ENCODE measurements around the gene TBCEL. TPM values are rescaled to one million over a fixed set of nuclear protein-coding genes. Genes with fewer than 3 reads are reported as not detected.

The TBCEL gene
- total RNA-seq, 1 donor from 2014 or later, result 17.9 TPM

DNA sequence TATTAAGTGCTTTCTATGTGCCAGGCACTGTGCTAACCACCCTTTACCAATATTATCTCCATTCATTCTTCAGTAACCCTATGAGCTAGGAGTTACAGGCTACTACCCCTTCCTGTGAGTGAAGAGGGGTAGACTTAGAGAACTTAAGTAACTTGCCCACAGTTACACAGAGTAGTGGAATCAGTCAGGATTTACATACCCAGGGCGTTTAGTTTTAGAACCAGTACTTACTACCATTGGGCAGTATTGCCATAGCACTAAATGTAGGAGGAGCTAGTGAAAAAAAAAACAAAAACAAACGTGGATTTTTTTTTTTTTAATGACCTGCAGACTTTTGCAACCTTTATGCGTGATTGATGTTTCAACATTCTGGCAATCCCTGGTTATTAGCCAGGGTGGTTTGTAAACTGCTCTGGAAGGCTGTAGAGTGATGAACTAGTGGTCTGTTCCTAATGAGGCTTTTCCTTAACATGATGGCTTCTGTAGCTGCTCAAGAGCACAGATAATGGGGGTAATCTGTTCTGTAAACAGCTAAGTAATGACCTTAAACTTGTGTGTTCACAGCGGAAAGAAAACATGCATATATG is 11.4 kb downstream of the TBCEL start:
- intact Hi-C loops (cut with micrococcal nuclease), result no loop called here
- no peaks in the 10 kb centered on the region for H3K4me1 Mint-ChIP-seq
- H3K27ac Mint-ChIP-seq, result no peak overlapping the region
- DNase-seq (no peak), ATAC-seq (ENCODE audit: low read depth) (no peak)
- POLR2A ChIA-PET, result no interaction called here
- CTCF ChIA-PET, result no interaction called here
- no peak overlapping the region for H3K4me3 Mint-ChIP-seq
- H3K27me3 Mint-ChIP-seq, result no peaks in the 10 kb centered on the region
- H3K9me3 Mint-ChIP-seq, result no peaks in the 10 kb centered on the region
- H3K36me3 Mint-ChIP-seq (ENCODE audit: low read depth), result peaks cover 3% of the 10 kb centered on the region
- TF ChIP-seq, protein P1, sequence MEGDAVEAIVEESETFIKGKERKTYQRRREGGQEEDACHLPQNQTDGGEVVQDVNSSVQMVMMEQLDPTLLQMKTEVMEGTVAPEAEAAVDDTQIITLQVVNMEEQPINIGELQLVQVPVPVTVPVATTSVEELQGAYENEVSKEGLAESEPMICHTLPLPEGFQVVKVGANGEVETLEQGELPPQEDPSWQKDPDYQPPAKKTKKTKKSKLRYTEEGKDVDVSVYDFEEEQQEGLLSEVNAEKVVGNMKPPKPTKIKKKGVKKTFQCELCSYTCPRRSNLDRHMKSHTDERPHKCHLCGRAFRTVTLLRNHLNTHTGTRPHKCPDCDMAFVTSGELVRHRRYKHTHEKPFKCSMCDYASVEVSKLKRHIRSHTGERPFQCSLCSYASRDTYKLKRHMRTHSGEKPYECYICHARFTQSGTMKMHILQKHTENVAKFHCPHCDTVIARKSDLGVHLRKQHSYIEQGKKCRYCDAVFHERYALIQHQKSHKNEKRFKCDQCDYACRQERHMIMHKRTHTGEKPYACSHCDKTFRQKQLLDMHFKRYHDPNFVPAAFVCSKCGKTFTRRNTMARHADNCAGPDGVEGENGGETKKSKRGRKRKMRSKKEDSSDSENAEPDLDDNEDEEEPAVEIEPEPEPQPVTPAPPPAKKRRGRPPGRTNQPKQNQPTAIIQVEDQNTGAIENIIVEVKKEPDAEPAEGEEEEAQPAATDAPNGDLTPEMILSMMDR (IDR thresholded peaks at IDR 0.05), result no peak

DNA sequence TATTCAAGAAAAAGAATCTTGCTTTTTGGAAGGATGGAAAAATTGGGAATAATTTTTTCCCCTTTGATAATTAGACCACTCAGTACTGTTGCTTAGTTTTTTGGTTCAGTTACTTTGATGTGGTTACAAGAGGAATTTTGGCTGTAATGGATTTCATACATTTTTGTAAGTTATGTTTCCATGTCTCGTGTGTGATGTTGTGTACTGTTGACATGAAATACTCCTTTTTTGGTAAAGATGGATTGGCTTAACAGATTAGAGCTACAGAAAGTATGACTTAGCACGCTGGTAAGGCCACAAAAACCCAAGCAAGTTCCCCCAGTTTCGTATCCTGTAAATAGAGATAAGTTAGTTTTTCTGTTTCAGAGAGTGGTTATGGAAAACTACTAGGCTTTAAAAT is 11.9 kb downstream of the TBCEL start:
- ATAC-seq (ENCODE audit: low read depth) (no peak), DNase-seq (no peak)
- H3K9me3 Mint-ChIP-seq, result no peaks in the 10 kb centered on the region
- POLR2A ChIA-PET, result no interaction called here
- CTCF ChIA-PET, result no interaction called here
- peaks cover 2% of the 10 kb centered on the region for H3K36me3 Mint-ChIP-seq (ENCODE audit: low read depth)
- H3K27ac Mint-ChIP-seq, result no peak overlapping the region
- H3K4me3 Mint-ChIP-seq, result no peak overlapping the region
- TF ChIP-seq, protein P1 (IDR thresholded peaks at IDR 0.05), result no peak
- H3K4me1 Mint-ChIP-seq, result no peaks in the 10 kb centered on the region
- H3K27me3 Mint-ChIP-seq, result no peaks in the 10 kb centered on the region
- intact Hi-C loops (cut with micrococcal nuclease), result no loop called here

GRCh38 chr11:121037016-121037415 is 13.1 kb downstream of the TBCEL start:
- H3K27me3 Mint-ChIP-seq, result no peaks in the 10 kb centered on the region
- DNase-seq, result no peak

GRCh38 chr11:121038648-121039409 is 14.9 kb downstream of the TBCEL start:
- TF ChIP-seq, protein P1 (IDR thresholded peaks at IDR 0.05), result no peak
- intact Hi-C loops (cut with micrococcal nuclease), result no loop called here
- H3K36me3 Mint-ChIP-seq (ENCODE audit: low read depth), result peaks cover 2% of the 10 kb centered on the region
- no peaks in the 10 kb centered on the region for H3K4me1 Mint-ChIP-seq
- no peak for ATAC-seq (ENCODE audit: low read depth)
- ChIA-PET CTCF (no interaction called here), POLR2A (no interaction called here)
- no peaks in the 10 kb centered on the region for H3K27me3 Mint-ChIP-seq
- no peak overlapping the region for H3K27ac Mint-ChIP-seq
- DNase-seq, result no peak
- H3K4me3 Mint-ChIP-seq, result no peak overlapping the region
- H3K9me3 Mint-ChIP-seq, result no peaks in the 10 kb centered on the region

More at GRCh38 chr11:121037016-121037415, 13.1 kb downstream of the TBCEL start:
- intact Hi-C loops (cut with micrococcal nuclease), result no loop called here
- H3K36me3 Mint-ChIP-seq (ENCODE audit: low read depth), result peaks cover 2% of the 10 kb centered on the region
- no peaks in the 10 kb centered on the region for H3K4me1 Mint-ChIP-seq
- ChIA-PET CTCF (no interaction called here), POLR2A (no interaction called here)
- H3K27ac Mint-ChIP-seq, result no peak overlapping the region
- no peak overlapping the region for H3K4me3 Mint-ChIP-seq
- no peak for ATAC-seq (ENCODE audit: low read depth)
- TF ChIP-seq, protein P1 (IDR thresholded peaks at IDR 0.05), result no peak
- H3K9me3 Mint-ChIP-seq, result no peaks in the 10 kb centered on the region

DNA sequence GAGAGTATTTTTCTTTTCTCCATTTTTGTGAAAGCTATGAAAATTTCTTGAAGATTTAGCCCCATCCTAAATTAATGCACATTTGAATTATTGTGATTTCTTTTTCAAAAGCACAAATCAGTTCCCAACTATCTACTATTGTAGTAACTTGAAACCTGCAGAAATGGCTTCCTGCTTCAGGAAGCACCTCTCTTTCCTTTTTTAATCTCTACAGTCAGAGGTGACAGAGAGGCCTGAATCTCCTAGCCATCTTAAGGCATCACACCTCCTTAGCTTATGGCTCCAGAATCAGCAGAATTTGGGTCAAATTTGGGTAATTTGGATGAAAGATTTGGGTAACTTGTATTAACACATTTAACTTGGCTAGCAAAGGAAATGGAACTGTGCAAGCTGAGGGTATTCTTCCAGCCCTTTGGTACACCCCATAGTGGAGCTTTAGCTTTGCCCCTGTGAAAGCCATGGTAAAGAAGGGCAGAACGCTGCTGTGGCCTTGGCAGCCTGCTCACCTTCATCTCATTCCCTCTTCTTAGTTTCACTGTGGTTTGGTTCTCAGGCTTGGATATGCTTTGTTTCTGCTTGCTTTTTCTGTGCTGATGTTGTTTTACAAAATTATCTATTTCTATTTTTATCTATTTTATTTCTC is 16.2 kb downstream of the TBCEL start:
- ChIA-PET POLR2A (no interaction called here), CTCF (no interaction called here)
- Mint-ChIP-seq H3K27ac (no peak overlapping the region), H3K4me3 (no peak overlapping the region), H3K36me3 (ENCODE audit: low read depth) (peaks cover 2% of the 10 kb centered on the region), H3K9me3 (no peaks in the 10 kb centered on the region), H3K27me3 (no peaks in the 10 kb centered on the region), H3K4me1 (no peaks in the 10 kb centered on the region)
- intact Hi-C loops (cut with micrococcal nuclease), result no loop called here
- ATAC-seq (ENCODE audit: low read depth), result no peak
- DNase-seq, result no peak
- TF ChIP-seq, protein P1 (IDR thresholded peaks at IDR 0.05), result no peak
